Right lobe of liver (tissue), 6 donors: ENCODE measurements around the gene ABHD2. TPM values are rescaled to one million over a fixed set of nuclear protein-coding genes. Genes with fewer than 3 reads are reported as not detected.
"Not testable (repeated sequence)": the region's sequence is repeated elsewhere in the genome, so short reads cannot be mapped to it uniquely, and the experiment has no call there.

Experiments used
- ATAC-seq, 4 donors: fragments of 200-7000 bp; cut with Tn5 transposase; one replicate each; pipeline ENCODE4 v1.9.1; 2020; ENCODE audit warnings: mild to moderate bottlenecking in 4 of 4, moderate library complexity in 4 of 4
- DNase-seq, 3 donors: peaks; one replicate each; pipeline ENCODE4 v3.0.0-alpha.2; 2020
- H3K27ac ChIP-seq, 3 donors: fragments of 200-600 bp; one replicate each; pipeline ENCODE4 v1.8.0; 2022
- H3K27me3 ChIP-seq, 2 donors: fragments of 200-600 bp; one replicate each; pipeline ENCODE4 v1.8.0; 2022
- H3K36me3 ChIP-seq, 4 donors: fragments of 200-600 bp; sonication (generic) in 1 of 4; one replicate each; pipeline versions ENCODE4 v1.5.1 to v1.8.0; 2017 to 2022; ENCODE audit warnings: control low read depth in 1 of 4
- H3K4me1 ChIP-seq, 4 donors: fragments of 200-600 bp; sonication (generic) in 1 of 4; one replicate each; pipeline versions ENCODE4 v1.5.1 to v1.8.0; 2017 to 2022; ENCODE audit warnings: control low read depth in 1 of 4
- H3K4me3 ChIP-seq, 3 donors: fragments of 200-600 bp; one replicate each; pipeline ENCODE4 v1.8.0; 2022
- H3K9me3 ChIP-seq, 4 donors: fragments of 200-600 bp; sonication (generic) in 1 of 4; one replicate each; pipeline versions ENCODE4 v1.5.1 to v1.8.0; 2017 to 2022; ENCODE audit warnings: control low read depth in 1 of 4
- CTCF ChIP-seq, 4 donors: fragments of 200-600 bp in 3 of 4; fragments of 450-650 bp in 1 of 4; IDR thresholded peaks; one replicate each; pipeline versions ENCODE4 v1.5.1 to v1.8.0; 2016 to 2022; ENCODE audit warnings: antibody characterized with exemption in 4 of 4, mild to moderate bottlenecking in 2 of 4
- POLR2A ChIP-seq: fragments of 450-650 bp; IDR thresholded peaks from one replicate; pipeline ENCODE4 v1.6.1; 2017; ENCODE audit warnings: antibody characterized with exemption, mild to moderate bottlenecking
- WGBS: methylation state at CpG from one replicate; pipeline ENCODE4 v1.1.6; 2018; ENCODE audit warnings: low coverage, low lambda C conversion rate; ENCODE audit not compliant: insufficient coverage; ENCODE audit errors: missing lambda C conversion rate; 5-methylcytosine and 5-hydroxymethylcytosine counted together
- intact Hi-C, 2 donors: fragments of 100-400 bp; cut with DNase I; formaldehyde crosslinking; loops; one replicate each; pipeline versions ENCODE4 v1.11.2 to v1.14.1; 2022
- total RNA-seq, 6 experiments: library from RNA; depleted of rRNA in 2 of 6; stranded (reverse); fragments of >200 nt in 2 of 6; fragmentation: NEBNext Ultra II Directional in 3 of 6; extraction: Animal tissue kit (Norgen Biotek cat#: 25700) in 3 of 6; gene quantifications; one replicate each; pipeline versions ENCODE4 v1.1.0 to v1.2.4, GENCODE V29; 2016 to 2023
- donor health status: DM: no; HTN: yes; CAD: no.
- donor health status: DM: no; HTN: no; CAD: no.
- donor health status: DM: no; HTN: no; CAD: no.
- donor health status: DM: no; HTN: yes; CAD: no.
- donor health status: DM: no; HTN: yes; CAD: no.

ABHD2 gene
- total RNA-seq, 6 experiments from 2014 or later: 136 to 392 (median 315) TPM

DNA sequence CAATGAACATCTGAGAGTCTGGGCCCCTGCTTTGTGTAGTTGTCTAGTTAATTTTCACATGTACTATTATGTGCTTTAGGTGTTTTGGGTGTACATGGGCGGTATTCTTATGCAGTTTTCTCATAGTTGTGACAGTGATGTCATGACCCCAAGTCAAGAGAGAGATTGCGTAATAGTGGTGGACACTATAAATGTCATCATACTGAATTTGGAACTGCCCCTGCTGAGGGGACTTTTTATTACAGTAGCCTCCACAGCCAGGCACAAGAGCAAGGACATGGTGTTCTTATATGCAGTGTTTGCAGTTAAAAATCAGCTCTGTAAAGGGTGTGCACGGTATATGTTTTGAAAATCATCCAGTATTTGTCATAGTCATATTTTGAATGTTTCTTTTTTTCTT lies 29.5 kb downstream of the ABHD2 start:
- H3K4me1 ChIP-seq: peaks cover 0 to 86% (median 32%) of the 10 kb centered on the region in 4 donors
- no peak for TF ChIP-seq CTCF (IDR thresholded peaks at IDR 0.05)
- TF ChIP-seq POLR2A: peak; percentile 13
- H3K27me3 ChIP-seq: no peaks in the 10 kb centered on the region
- no peak for DNase-seq
- intact Hi-C loops: no loop called here
- peak overlapping the region; percentile 86 to 95 (median 91) for H3K27ac ChIP-seq
- peak; percentile 2 to 6 (median 4) for ATAC-seq
- no peak overlapping the region for H3K4me3 ChIP-seq
- WGBS: 26% methylated on average over 3 of the region's 3 CpGs
- no peaks in the 10 kb centered on the region for H3K9me3 ChIP-seq
- H3K36me3 ChIP-seq: peaks cover 0 to 16% (median 6%) of the 10 kb centered on the region in 4 donors

DNA sequence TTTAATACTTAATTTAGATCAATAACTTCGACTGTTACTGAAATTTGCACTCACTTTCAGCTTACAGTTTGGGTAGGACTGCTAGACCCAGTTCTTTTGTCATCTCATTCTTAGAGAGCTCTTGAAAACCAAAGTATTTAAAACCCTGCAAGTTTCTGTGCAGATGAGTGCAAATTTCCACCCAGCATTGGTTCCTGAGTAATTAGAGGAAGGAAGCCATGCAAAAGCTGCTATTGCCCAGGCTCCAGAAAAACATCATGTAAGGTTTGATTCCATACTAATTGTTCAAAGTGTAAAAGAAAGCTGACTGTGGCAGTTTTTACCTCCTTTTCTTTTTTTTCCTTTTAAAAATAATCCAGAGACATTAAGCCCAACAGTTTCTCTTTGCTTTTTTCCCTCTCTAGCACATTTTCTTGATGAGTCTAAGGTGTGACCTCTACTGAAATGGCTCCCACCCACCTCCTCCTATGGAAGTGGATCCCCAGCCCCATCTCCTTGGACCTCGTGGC lies 30.3 kb downstream of the ABHD2 start:
- WGBS: 38% methylated on average over 2 of the region's 2 CpGs
- peaks cover 0 to 22% (median 6%) of the 10 kb centered on the region in 4 donors for H3K36me3 ChIP-seq
- no peaks in the 10 kb centered on the region for H3K9me3 ChIP-seq
- no peaks in the 10 kb centered on the region for H3K27me3 ChIP-seq
- TF ChIP-seq CTCF (IDR thresholded peaks at IDR 0.05) (no peak), POLR2A (no peak)
- H3K27ac ChIP-seq: peak overlapping the region; percentile 86 to 95 (median 91)
- intact Hi-C loops: no loop called here
- no peak overlapping the region for H3K4me3 ChIP-seq
- DNase-seq (no peak), ATAC-seq (no peak)
- peaks cover 0 to 86% (median 28%) of the 10 kb centered on the region in 4 donors for H3K4me1 ChIP-seq

DNA sequence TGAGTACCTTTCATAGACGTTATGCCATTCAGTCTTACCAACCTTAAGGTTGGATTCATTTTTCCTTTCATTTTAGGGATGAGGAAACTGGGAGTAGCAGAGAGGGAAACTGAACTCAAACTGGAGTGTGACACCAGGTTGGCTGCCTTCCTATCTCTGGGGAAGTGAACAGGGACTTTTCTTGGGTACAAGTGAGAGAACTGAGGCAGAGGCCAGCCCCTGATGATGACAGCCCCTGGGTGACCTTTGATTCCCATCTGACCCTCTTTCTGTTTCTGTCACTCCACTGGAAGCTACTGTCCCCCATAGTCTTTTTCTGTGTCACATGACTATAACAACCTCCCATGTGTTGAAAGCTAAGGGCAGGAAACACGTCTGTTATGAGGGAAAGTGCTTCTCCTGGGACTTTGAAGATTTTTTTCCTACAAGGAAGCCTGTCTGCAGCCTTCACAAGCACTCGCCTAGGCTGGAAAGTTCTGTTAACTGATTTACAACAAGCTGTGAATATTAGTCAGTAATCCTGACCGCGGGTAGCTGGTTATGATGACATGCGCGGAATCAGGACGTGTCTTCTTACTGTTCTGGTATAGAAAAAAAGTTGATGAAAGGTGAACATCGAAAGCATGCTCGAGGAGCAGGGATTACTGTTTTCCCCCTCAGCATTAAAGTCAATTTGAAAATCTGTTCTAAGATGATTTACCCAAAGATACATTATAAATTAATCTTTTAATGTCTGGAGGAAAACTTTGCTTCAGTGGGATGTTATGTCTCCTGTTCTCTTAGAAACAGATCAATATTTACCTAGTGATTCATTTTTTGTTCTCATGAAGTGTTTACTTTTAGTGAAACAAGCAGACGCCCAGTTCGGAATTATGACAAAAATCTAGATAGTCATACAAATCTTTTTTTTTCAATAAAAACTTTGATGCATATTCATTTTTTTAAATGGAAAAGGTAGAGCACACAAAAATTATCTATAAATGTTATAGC lies 31.5 kb downstream of the ABHD2 start:
- intact Hi-C loops: no loop called here
- Histone ChIP-seq H3K9me3 (no peaks in the 10 kb centered on the region), H3K27ac (peak overlapping the region; percentile 86 to 95 (median 91)), H3K27me3 (no peaks in the 10 kb centered on the region), H3K36me3 (peaks cover 0 to 22% (median 4%) of the 10 kb centered on the region in 4 donors), H3K4me1 (peaks cover 0 to 90% (median 31%) of the 10 kb centered on the region in 4 donors), H3K4me3 (no peak overlapping the region)
- ATAC-seq (peak; percentile 7 to 48 (median 28)), DNase-seq (no peak)
- TF ChIP-seq POLR2A: peak; percentile 27
- no peak for TF ChIP-seq CTCF (IDR thresholded peaks at IDR 0.05)
- WGBS: 33% methylated on average over 12 of the region's 12 CpGs

DNA sequence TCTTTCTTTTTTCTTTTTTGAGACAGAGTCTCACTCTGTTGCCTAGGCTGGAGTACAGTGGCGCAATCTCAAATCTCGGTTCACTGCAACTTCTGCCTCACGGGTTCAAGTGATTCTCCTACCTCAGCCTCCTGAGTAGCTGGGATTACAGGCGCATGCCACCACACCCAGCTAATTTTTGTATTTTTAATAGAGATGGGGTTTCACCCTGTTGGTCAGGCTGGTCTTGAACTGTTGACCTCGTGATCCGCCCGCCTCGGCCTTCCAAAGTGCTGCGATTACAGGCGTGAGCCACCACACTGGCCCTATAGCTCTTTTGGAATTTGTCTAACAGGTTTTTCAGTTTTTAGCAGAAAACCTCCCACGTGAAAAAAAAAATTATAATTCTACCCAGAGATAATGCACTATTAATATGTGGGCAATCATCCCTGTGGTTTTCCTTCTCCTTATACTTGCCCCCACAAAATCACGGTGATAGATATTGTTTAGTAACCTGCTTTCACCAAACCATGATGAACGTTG lies 32.3 kb downstream of the ABHD2 start:
- H3K27me3 ChIP-seq, intact Hi-C loops, H3K9me3 ChIP-seq, DNase-seq, H3K4me3 ChIP-seq: not testable (repeated sequence)
- peak overlapping the region; percentile 86 to 95 (median 91) for H3K27ac ChIP-seq
- peaks cover 0 to 23% (median 4%) of the 10 kb centered on the region in 4 donors for H3K36me3 ChIP-seq
- peaks cover 0 to 92% (median 32%) of the 10 kb centered on the region in 4 donors for H3K4me1 ChIP-seq
- WGBS: 47% methylated on average over 13 of the region's 13 CpGs
- peak in 2 of 4 donors; percentile 1 to 5 for ATAC-seq
